Measurements from ENCODE around the gene FANCM.
A peak's percentile ranks its signal among the peaks of the same experiment; 100 is the strongest.

Gene FANCM, protein sequence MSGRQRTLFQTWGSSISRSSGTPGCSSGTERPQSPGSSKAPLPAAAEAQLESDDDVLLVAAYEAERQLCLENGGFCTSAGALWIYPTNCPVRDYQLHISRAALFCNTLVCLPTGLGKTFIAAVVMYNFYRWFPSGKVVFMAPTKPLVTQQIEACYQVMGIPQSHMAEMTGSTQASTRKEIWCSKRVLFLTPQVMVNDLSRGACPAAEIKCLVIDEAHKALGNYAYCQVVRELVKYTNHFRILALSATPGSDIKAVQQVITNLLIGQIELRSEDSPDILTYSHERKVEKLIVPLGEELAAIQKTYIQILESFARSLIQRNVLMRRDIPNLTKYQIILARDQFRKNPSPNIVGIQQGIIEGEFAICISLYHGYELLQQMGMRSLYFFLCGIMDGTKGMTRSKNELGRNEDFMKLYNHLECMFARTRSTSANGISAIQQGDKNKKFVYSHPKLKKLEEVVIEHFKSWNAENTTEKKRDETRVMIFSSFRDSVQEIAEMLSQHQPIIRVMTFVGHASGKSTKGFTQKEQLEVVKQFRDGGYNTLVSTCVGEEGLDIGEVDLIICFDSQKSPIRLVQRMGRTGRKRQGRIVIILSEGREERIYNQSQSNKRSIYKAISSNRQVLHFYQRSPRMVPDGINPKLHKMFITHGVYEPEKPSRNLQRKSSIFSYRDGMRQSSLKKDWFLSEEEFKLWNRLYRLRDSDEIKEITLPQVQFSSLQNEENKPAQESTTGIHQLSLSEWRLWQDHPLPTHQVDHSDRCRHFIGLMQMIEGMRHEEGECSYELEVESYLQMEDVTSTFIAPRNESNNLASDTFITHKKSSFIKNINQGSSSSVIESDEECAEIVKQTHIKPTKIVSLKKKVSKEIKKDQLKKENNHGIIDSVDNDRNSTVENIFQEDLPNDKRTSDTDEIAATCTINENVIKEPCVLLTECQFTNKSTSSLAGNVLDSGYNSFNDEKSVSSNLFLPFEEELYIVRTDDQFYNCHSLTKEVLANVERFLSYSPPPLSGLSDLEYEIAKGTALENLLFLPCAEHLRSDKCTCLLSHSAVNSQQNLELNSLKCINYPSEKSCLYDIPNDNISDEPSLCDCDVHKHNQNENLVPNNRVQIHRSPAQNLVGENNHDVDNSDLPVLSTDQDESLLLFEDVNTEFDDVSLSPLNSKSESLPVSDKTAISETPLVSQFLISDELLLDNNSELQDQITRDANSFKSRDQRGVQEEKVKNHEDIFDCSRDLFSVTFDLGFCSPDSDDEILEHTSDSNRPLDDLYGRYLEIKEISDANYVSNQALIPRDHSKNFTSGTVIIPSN (N-terminal part only)

DNA sequence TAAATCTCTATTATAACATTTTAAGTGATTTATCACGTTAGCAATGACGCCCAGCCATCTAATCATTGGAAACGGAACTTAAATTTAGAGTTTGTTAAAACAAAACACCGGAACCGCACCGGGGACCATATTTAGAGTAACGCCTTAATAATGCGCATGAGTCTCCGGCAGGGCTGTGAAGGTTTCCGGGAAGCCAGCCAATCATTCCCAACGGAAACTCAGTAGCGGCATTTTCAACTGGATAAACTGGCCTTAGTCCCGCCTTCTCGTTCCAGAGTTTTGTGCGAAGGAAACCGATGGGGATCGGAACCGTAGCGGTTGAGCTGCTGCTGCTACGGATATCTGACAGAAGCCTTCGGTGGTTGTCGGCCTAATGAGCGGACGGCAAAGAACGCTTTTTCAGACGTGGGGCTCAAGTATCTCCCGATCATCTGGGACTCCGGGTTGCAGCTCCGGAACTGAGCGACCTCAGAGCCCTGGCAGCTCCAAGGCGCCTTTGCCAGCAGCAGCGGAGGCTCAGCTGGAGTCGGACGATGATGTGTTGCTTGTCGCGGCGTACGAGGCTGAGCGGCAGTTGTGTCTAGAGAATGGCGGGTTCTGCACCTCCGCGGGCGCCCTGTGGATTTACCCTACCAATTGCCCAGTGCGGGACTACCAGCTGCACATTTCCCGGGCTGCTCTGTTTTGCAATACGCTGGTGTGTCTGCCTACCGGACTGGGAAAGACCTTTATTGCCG lies at the start of gene FANCM:
Gene FANCM (plus strand): TSS at position 272 of the 737 bp plus-strand sequence. CDS start 102 bp downstream, at position 374.
- peak; percentile 66 to 73 for DNase-seq (ENCODE audit: low read depth in 2 of 2, low spot score in 1 of 2)

DNA sequence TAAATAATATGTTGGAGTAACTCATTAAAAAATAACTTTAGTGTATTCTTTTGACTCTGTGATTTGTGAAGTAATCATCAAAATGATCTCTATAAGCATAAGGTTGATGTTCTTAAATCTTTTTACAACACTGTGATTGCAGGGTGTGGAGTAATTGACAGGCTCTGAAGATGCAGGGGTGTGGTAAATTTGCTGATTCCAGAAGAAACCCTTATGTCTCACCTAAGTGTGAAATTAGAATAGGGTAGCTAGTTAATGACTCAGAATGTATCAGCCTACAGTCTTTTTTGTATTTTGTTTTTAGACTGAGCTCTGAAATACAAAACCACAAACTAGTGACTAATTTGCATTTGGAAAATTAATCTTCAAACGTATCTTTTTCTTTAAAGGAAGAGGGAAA lies 45.9 kb upstream of the FANCM start:
- no peak for DNase-seq (ENCODE audit: low read depth in 2 of 2, low spot score in 1 of 2)

DNA sequence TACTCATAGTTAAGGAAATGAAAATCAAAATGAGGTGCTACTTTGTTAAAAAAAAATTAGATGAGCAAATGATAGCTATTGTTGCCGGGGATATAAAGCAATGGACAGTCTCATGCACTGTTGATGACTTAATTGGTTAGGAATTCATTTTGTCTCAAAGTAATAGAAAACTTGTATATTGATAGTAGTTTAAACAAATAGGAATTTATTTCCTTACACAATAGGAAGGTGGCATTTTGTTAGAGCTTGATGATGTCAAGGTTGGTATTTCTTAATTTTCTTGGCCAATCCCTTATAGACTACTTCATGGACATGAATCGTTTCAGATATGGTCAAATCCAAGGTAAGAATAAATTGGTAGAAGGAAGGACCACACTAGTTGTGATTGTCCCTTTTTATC lies 44.0 kb upstream of the FANCM start:
- no peak for DNase-seq (ENCODE audit: low read depth in 2 of 2, low spot score in 1 of 2)

DNA sequence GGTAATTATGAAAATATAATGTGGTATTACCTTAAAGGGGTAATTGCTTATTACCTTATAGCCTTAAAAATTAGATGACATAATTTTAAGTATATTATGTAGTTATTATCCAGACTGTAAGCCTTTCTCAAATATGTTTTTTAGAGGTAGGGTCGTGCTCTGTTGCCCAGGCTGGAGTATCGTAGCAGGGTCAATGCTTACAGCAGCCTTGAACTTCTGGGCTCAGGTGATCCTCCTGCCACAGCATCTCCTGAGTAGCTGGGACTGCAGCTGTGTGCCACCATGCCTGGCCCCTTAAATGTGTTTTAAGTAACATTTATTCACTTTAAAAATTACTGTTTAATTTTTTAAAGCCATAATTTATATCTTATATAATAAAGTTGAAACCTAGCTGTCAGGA lies 41.5 kb upstream of the FANCM start:
- no peak for DNase-seq (ENCODE audit: low read depth in 2 of 2, low spot score in 1 of 2)

DNA sequence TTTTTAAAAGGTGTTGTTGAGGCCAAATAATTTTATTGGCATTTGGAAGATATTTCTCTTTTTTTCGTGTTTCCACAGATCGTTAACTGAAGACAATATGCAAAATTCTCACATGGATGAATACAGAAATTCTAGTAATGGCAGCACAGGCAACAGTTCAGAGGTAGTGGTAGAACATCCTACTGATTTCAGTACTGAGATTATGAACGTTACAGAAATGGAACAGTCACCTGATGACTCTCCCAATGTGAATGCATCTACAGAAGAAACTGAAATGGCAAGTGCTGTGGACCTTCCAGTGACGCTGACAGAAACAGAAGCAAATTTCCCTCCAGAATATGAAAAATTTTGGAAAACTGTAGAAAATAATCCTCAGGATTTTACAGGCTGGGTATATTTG lies 40.6 kb upstream of the FANCM start:
- DNase-seq (ENCODE audit: low read depth in 2 of 2, low spot score in 1 of 2): no peak

DNA sequence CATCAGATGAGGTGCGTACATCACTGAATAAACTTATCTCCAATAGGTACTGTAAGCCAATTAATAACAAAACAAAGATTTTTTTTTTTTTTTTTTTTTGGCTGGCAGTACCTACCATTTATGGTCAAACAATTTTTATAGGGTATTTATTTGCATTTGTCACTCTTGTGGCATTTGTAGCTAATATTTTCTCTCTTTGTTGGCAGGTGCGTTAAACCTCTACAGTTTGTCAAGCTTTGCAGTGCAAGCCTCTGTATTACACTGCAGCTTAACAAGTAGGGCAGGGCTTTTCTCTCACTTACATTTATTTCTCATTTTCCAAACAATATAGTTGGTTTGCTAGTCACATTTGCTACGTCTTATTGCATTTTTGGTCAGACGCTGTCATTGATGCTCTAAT lies 39.5 kb upstream of the FANCM start:
- no peak for DNase-seq (ENCODE audit: low read depth in 2 of 2, low spot score in 1 of 2)

DNA sequence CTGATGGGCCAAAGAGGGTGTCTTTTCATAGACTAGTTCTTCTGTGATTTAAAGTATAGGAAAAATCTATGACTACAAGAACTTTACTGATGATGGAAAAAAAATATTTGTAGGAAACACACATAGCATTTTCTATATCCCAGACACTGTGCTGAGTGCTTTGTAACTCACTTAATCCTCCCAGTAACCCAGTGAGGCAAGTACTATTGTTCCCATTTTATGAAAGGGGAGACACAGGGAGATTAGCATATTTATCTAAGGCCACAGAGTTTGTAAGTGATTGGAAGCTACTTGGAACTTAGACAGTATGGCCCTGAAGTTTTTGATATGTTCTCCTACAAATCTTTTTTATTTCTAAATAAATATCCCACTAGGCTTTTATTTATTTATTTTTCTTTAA lies 31.9 kb upstream of the FANCM start:
- DNase-seq (ENCODE audit: low read depth in 2 of 2, low spot score in 1 of 2): no peak

DNA sequence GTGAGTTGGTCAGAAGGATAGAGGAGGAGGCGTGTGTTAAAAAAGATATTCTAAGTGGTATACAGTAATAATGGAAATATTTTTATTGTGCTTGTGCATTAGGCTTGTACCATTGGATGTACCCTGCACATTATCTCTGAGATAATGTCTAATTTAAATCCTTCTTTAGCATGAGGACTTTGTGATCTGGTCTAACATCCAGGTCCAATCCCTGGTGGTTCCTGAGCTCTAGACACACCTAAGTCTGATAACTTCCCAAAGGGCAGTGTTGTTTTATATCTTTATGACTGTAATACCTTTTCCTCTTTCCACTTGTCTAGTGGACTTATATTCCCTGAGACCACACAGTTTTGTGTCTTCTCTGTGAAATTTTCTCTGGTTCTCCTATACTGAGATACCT lies 31.2 kb upstream of the FANCM start:
- no peak for DNase-seq (ENCODE audit: low read depth in 2 of 2, low spot score in 1 of 2)

DNA sequence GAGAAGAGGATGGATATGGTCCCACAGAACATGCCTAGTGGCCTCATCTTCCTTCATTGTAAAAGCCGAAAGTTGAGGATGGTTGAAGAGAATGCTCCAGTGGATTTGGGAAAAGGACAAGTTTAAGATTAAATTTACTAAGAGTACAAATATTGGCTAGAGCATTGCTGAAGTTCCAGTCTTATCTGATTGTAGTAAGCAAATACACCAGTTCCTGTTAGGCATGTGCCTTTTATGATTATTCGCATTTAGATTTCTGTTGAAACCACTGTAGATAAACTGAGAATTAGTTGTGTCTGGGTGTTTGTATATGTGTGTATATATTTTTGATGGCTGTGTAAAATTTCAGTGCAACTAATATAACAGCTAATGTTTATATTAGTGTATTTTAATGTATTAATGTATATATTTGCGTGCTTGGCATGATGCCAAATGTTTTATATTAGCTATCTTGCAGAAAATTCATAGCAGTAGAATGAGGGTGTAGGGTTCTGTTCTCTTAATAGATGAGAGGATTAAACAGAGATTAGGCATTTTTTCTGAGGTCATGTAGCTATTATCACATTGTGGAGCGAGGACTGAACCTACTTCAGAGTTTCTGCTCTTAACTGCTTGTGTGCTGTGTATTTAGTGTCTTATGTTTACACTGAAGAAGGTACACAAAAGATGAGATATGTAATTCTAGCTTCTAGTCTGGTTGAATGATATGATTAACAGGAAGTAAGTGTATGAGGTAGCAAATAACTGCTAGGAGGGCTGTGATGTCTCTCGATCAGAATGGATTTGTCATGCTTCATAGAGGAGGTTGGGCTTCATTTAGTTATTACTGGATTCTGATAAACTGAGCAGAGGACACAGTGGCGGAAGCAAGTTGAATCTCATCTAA lies 22.6 kb upstream of the FANCM start:
- DNase-seq (ENCODE audit: low read depth in 2 of 2, low spot score in 1 of 2): no peak

DNA sequence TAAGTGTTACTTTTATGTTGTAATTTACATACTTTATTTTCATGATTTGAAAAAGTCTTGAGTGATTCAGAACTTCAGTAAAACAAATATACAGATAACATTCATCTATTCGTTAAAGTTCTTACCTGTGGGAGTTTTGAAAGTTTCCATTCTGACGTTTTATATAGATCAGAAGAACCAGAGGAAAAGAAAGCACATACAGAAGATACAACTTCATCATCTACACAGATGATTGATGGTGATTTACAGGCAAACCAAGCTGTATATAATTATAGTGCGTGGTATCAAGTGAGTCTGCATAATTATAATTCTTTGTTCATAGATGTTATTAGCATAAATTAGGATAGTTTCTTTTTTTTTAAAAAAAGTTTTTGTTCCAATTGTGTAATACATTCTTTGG lies 21.4 kb upstream of the FANCM start:
- DNase-seq (ENCODE audit: low read depth in 2 of 2, low spot score in 1 of 2): no peak

DNA sequence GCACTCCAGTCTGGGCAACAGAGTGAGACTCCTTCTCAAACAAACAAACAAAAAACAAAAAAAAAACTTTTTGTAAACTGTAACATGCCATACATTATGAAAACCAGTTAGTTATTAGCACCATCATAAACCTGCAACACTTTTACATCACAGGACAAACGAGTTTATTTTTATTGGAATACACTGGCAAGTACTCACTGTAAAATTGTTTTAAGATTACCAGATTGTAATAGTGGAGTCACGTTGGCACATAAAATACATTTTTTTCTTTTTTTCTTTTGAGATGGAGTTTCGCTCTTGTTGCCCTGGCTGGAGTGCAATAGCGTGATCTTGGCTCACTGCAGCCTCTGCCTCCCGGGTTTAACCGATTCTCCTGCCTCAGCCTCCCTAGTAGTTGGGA lies 17.1 kb upstream of the FANCM start:
- no peak for DNase-seq (ENCODE audit: low read depth in 2 of 2, low spot score in 1 of 2)

DNA sequence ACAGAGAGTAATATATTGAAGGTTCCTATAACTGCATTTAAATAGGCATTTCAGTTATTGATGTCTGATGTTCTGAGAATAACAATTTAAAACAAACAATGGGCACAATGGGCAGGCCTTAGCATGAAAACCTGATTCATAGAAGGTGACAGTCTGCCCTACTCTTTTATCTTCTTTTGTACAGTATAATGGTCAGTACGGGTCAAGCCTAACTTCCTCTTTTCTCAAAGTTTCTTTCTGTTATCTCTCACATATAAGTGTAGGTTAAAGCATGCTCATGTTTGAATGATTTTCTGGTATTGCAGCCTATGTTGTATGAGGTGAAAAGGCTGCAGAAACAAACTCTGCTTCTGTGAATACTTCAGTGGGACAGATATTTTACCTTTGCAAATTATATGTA lies 15.6 kb upstream of the FANCM start:
- DNase-seq (ENCODE audit: low read depth in 2 of 2, low spot score in 1 of 2): no peak

DNA sequence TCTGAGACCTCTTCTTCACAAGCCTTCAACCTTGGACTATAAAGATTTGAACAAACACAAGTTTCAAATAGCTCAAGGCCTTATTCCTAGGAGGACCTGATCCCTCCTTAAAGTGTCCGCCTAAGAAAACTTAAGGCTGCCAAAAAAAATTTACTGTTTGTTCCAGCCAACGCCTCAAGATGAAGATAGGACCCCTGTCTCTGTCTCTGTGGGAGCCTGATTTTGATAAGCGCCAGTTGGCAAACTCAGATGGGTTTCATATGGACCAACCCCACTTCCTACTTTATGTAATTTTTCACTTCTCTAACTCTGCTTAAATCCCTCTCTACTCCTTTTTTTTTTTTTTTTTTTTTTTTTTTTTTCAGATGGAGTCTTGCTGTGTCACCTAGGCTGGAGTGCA lies 12.5 kb upstream of the FANCM start:
- DNase-seq (ENCODE audit: low read depth in 2 of 2, low spot score in 1 of 2): no peak

DNA sequence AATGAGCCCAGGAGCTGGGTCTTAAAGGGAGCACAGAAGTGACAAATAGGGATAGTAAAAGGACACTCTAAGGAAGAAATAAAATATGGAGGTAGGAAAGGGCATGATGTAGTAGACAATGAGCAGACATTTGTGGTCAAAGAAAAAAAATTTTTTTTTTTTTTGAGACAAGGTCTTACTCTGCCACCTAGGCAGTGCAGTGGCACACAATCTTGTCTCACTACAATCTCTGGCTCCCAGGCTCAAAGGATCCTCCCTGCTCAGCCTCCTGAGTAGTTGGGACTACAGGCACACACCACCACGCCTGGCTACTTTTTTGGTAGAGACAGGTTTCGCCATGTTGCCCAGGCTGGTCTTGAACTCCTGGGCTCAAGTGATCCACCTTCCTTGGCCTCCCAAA lies 10.0 kb upstream of the FANCM start:
- no peak for DNase-seq (ENCODE audit: low read depth in 2 of 2, low spot score in 1 of 2)

DNA sequence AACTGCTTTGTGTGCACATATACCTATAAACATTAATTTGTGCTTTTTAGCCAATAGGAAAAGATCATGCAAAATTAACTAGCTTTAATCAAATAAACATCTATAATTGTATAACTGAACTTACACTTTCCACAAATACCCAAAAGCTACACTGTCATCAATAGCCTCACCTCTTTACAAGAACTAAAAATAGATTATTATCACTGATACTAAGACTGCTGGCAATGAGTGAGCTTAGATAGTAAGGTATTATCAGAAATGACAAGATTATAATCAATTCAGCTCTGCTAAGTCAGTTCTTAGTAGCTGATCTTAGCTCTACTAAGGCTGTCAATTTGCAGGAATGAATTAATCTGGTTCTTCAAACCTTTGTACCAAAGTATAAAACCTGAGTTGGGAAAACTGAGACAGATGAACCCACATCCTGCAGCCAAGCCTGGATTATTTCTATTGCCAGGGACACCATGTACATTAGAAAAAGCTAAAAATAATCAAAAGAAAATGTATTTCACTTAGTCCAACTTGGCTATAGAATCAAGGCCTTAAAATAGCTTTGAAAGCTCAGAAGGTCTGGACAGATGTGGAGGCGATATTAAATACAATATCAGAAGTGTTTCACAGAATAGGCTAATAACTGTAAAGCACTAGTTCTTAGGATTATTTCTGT lies 6.6 kb upstream of the FANCM start:
- no peak for DNase-seq (ENCODE audit: low read depth in 2 of 2, low spot score in 1 of 2)

DNA sequence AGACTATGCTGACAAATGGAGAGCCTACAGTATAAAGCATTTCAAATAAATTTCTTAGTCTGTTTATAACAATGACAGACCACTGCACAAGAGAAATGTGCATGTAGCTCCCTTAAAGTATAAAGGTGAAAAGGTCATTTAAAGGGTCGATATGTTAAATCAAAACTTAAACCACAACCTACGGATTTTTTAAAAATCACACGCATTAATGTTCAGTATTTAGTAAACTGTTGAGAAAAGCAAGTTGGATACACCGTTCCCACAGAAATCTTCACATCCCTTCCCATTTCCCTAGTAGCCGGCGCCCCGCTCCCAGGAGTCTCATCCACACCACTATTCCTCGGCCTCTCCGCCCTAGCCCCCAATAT lies 2.1 kb upstream of the FANCM start:
- no peak for DNase-seq (ENCODE audit: low read depth in 2 of 2, low spot score in 1 of 2)

DNA sequence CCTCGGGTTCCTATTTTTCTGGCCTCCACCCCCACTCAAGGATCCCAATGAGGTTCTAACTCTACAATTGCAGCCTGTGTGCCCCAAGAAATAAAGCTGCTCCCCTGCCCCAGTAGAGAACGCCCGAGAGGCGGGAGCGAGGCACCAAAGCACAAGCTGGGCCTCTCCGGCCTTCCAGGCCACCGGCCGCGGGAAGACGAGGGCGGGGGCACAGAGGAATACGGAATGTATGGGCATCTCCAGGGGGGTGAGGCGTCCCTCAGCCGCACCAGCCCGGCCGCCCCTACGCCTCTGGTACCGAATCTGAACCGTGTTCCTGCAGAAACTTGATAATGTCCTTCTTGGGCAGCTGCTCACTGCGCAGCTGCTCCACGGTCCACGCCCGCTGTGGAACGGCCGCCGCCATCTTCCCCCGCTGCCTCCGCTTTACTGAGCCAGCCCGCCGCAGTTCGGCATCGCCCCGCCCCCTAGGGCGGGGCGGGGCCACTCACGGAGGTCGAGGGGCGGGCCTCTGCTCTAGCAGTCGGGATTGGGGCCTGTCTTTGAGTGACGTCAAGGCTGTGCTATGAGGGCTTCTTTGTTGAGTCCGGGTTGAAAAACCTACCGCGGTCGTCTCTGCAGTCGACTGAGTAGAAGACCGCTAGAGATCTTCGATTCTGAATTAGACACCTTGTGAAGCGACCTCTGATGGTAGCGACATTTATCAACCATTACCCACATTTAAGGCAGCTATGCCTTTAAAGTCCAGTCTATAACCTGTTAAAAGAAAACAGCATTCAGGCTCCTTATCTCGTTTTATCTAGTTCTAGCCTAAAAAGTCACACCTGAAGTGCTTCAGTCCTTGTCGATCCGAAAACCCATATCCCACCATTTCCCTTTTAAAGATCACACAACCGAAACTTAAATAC lies 1.4 kb upstream of the FANCM start, which contains the start of gene FKBP3:
Gene FKBP3 (minus strand): TSS at position 431 of the 908 bp plus-strand sequence. CDS start 25 bp downstream, at position 406.
- DNase-seq (ENCODE audit: low read depth in 2 of 2, low spot score in 1 of 2): peak; percentile 82 to 91

DNA sequence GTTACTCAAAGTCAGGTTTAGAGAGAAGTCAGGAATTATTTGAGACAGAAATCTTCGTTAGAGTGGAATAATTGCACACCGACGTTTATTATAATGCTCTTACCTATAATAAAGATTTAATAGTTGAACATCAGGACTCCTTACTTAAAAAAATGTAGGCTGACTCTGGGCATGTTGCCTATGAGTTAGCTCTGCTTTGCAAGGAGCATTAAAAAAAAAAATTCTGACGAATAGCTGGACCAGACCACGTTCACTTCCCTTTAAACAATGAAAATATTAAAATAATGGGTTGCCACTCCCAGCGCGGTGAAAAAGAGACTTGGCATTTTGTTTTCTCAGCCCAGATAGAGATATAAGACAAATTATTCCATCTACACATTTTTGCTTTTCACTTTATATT lies 574 bp upstream of the FANCM start:
- no peak for DNase-seq (ENCODE audit: low read depth in 2 of 2, low spot score in 1 of 2)

Measured in stimulated activated CD8-positive, alpha-beta memory T cell treated with anti-CD3 and anti-CD28 coated beads, Interleukin-4, amount 100 ng/mL, for 1 hour (primary cell).